Breast epithelium (tissue), 3 donors: ENCODE results near the gene MTG1.

Experiments
- POLR2A ChIP-seq: fragments of 450-650 bp; IDR thresholded peaks from one replicate; pipeline ENCODE4 v1.6.1; 2016; ENCODE audit warnings: antibody characterized with exemption, mild to moderate bottlenecking, moderate library complexity
- TF ChIP-seq, protein P1 (sequence below), 3 donors: fragments of 450-650 bp; IDR thresholded peaks; one replicate each; pipeline ENCODE4 v1.5.1; 2016 to 2017; ENCODE audit warnings: antibody characterized with exemption in 3 of 3, mild to moderate bottlenecking in 3 of 3, moderate library complexity in 3 of 3

- TF ChIP-seq, protein P1, sequence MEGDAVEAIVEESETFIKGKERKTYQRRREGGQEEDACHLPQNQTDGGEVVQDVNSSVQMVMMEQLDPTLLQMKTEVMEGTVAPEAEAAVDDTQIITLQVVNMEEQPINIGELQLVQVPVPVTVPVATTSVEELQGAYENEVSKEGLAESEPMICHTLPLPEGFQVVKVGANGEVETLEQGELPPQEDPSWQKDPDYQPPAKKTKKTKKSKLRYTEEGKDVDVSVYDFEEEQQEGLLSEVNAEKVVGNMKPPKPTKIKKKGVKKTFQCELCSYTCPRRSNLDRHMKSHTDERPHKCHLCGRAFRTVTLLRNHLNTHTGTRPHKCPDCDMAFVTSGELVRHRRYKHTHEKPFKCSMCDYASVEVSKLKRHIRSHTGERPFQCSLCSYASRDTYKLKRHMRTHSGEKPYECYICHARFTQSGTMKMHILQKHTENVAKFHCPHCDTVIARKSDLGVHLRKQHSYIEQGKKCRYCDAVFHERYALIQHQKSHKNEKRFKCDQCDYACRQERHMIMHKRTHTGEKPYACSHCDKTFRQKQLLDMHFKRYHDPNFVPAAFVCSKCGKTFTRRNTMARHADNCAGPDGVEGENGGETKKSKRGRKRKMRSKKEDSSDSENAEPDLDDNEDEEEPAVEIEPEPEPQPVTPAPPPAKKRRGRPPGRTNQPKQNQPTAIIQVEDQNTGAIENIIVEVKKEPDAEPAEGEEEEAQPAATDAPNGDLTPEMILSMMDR (IDR thresholded peaks at IDR 0.05), result no peak
- no peak for TF ChIP-seq POLR2A
These were observed 21.8 kb downstream of the MTG1 start for GRCh38 chr10:133415752-133416151.
